Measurements from ENCODE around the gene CKAP4.

Gene CKAP4

DNA sequence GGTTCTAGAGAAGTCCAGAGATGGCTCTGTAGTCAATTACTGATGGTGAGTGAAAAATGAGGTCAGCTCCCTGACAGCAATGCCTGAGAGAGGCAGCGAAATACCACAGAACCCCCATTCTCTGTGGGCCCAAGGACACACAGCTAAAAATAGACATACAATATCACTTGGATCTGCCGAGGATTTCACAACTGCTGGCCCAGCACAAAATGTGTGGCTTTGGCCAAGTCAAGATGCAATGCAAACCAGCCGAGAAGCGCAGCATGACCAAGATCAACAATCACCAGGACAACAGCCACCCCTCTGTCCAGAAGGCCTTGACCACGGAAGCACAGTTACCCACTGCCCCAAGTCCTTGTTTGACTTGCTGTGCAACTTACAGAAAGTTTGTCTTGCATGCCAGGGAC is 52.2 kb downstream of the CKAP4 start:
- DNase-seq = no peak

DNA sequence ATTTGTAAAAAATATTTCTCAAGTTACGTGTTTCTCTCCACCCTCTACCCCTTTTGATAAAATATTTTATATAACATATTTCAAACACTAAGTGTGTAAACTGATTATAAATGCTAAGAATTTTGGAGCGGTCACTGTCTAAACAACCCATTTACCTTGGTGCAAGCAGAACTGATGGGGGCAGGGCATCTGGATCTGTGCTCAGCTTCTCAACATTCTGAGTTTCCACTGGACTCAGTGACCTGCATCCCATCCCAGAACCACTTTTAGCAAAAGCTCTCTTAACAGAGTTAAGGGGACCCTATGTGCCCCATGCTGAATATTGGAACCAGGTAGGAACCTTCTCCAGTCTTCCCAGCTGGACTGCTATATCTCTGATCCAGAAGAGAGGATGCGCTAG is 53.5 kb downstream of the CKAP4 start:
- DNase-seq = no peak

DNA sequence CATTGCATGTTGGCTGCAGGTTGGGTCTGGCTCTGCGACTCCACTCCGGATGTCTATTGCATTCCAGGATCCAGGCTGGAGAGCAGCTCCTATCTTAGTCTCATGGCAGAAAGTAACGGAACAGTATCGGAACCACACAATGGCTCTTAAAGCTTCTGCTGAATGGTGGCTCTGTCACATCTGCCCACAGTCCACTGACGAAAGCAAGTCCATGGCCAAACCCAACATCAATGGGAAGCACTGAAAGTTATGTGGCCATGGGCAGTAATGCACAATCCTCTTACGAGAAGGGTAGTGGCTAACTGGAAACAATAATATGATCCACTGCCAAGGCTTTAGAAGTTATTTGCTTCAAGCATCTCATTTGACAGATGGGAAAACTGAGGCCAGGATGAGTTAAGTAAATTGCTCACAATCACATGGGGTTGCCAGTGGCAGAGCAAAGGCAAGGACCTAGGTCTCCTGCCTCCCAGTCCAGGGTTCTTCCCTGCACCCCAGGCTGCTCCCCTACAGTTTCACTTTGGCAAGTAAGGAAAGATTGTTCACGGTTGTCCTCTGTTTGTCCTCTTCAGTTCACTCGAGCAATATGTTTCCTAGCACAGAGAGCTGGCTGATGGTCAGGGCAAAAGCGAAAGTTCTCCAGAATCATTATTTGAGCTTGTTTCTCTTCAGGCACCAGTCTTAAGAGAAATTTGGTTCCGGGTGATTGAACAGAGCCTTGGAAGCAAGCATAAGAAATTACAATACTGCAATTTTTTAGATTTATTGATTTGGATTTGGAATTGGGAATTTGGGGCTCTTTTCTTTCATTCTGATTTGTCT is 54.2 kb downstream of the CKAP4 start:
- DNase-seq = no peak

GRCh38 chr12:106192659-106193393 is 55.0 kb downstream of the CKAP4 start:
- no peak for DNase-seq

DNA sequence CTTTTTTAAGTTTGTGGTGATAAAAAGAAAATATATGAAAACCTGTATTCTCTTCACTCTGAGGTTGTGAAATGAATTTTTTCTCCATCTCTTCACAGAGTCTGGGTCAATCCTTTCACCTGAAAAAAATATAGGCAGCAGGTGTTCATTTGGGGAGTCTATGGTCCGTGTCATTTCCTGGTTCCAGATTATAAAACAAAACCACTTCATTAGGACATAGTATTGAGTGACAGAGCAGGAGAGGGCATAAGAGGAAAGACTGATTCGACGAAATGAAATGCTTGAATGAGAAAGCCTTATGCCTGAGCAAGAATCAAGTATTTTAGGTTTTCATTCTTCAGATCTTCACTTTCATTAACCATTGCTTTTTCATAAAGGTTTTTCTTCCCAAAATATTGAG is 57.2 kb downstream of the CKAP4 start:
- DNase-seq = peak; percentile 34

DNA sequence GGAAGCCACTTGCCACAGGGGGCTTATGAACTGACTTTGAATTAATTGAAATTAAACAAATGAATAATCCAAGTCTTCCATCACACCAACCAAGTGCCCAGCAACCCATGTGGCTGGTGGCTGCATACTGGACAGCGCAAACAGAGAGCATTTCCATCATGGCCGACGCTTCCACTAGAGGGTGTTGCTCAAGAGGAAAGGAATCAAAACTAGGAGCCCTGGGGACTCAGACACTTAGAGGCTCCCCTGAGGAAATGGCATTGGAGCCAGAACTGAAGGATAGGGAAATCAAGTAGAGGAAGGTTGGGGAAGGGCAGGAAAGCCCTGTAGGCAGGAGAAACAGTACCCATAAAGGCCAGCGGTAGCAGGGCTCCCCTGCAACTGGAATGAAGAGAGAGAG is 58.5 kb downstream of the CKAP4 start:
- DNase-seq = no peak

- DNase-seq = no peak
Observed at GRCh38 chr12:106188256-106188655, 59.6 kb downstream of the CKAP4 start.
